Neural cell (in vitro differentiated cells): ENCODE measurements around the gene FYN.

Experiments used
- POLR2AphosphoS5 ChIP-seq: IDR thresholded peaks from 2 replicates; pipeline ENCODE4 v1.6.1; 2012
- RAD21 ChIP-seq: fragments of 450-650 bp; conservative IDR thresholded peaks from 2 replicates; pipeline ENCODE4 v1.6.1; 2014; ENCODE audit warnings: antibody characterized with exemption, mild to moderate bottlenecking, moderate library complexity
- TAF1 ChIP-seq: IDR thresholded peaks from 2 replicates; pipeline ENCODE4 v1.6.1; 2012; ENCODE audit warnings: low read depth

- TF ChIP-seq RAD21, result no peak
- TF ChIP-seq POLR2AphosphoS5, result no peak
- no peak for TF ChIP-seq TAF1
These were observed 63.5 kb downstream of the FYN start for GRCh38 chr6:111809766-111810165.
